Adrenal gland (tissue), 12 donors: ENCODE data around the gene KHK. TPM values are rescaled to one million over a fixed set of nuclear protein-coding genes. Genes with fewer than 3 reads are reported as not detected.

Experiments
- DNase-seq, 7 donors: peaks; one replicate each; pipeline ENCODE4 v3.0.0-alpha.2; 2019 to 2020
- H3K27ac ChIP-seq, 5 donors: fragments of 200-600 bp; sonication (generic) in 4 of 5; 1 replicate in 3 of 5; 2 replicates in 2 of 5; pipeline versions ENCODE4 v1.5.1 to v1.8.0; 2016 to 2020; ENCODE audit warnings: mild to moderate bottlenecking in 1 of 5
- H3K27me3 ChIP-seq: fragments of 200-600 bp; 2 replicates; pipeline ENCODE4 v1.8.0; 2021
- H3K36me3 ChIP-seq, 2 donors: fragments of 200-600 bp; replicated peaks in 1 of 2; 1 replicate in 1 of 2; 2 replicates in 1 of 2; pipeline versions ENCODE4 v1.5.1 to v1.8.0; 2018 to 2022
- H3K4me1 ChIP-seq, 2 donors: fragments of 200-600 bp; replicated peaks in 1 of 2; 1 replicate in 1 of 2; 2 replicates in 1 of 2; pipeline versions ENCODE4 v1.5.1 to v1.8.0; 2018 to 2021
- H3K4me3 ChIP-seq, 4 donors: fragments of 200-600 bp; sonication (generic) in 3 of 4; one replicate each; pipeline ENCODE4 v1.5.1; 2016 to 2018
- H3K9me3 ChIP-seq, 3 donors: fragments of 200-600 bp; sonication (generic) in 1 of 3; replicated peaks in 1 of 3; 1 replicate in 2 of 3; 2 replicates in 1 of 3; pipeline versions ENCODE4 v1.5.1 to v1.8.0; 2016 to 2021
- CTCF ChIP-seq, 6 experiments: fragments of 450-650 bp in 4 of 6; fragments of 200-600 bp in 2 of 6; sonication (generic) in 1 of 6; IDR thresholded peaks; 1 replicate in 5 of 6; 2 replicates in 1 of 6; pipeline versions ENCODE4 v1.5.1 to v1.8.0; 2016 to 2021; ENCODE audit warnings: antibody characterized with exemption in 6 of 6, mild to moderate bottlenecking in 2 of 6, moderate library complexity in 1 of 6
- POLR2A ChIP-seq, 2 donors: fragments of 450-650 bp; IDR thresholded peaks; one replicate each; pipeline ENCODE4 v1.6.1; 2017; ENCODE audit warnings: antibody characterized with exemption in 2 of 2, mild to moderate bottlenecking in 2 of 2, moderate library complexity in 1 of 2
- WGBS, 4 donors: extraction: QIAGEN DNeasy Blood & Tissue Kit in 2 of 4; methylation state at CpG; one replicate each; pipeline versions ENCODE4 v1.1.5 to v1.1.7; 2013 to 2017; 5-methylcytosine and 5-hydroxymethylcytosine counted together
- intact Hi-C, 2 donors: fragments of 100-400 bp; cut with DNase I; formaldehyde crosslinking; loops; one replicate each; pipeline versions ENCODE4 v1.14.1 to v1.15.0; 2022 to 2023
- polyA plus RNA-seq, 3 donors: library from polyadenylated mRNA; stranded (reverse); fragments of 200-250 nt in 2 of 3; fragments of 350-450 nt in 1 of 3; fragmentation: Illumina TruSeq in 1 of 3; extraction: RNeasy Lipid Tissue Mini Kit (QIAGEN cat#74804) in 1 of 3; gene quantifications; one replicate each; pipeline ENCODE4 v1.2.3, GENCODE V29; 2013 to 2014
- total RNA-seq, 9 donors: library from RNA; depleted of rRNA in 4 of 9; stranded (reverse); fragments of >200 nt in 4 of 9; fragments of 120-200 nt in 1 of 9; fragmentation: NEBNext Ultra II Directional in 1 of 9; extraction: Animal tissue kit (Norgen Biotek cat#: 25700) in 1 of 9; gene quantifications; one replicate each; pipeline versions ENCODE4 v1.1.0 to v1.2.4, GENCODE V29; 2013 to 2023
- donor health status: healthy with polysubstance abuse.
- donor health status: Bipolar disorder and iron deficiency.
- donor health status: DM: yes; HTN: yes; CAD: no.
- donor health status: DM: no; HTN: no; CAD: no.
- donor health status: DM: no; HTN: no; CAD: no.
- donor health status: DM: yes; HTN: yes; CAD: no.

The KHK gene
- total and polyA plus RNA-seq, 12 donors = 3.3 to 14.4 (median 6.9) TPM

GRCh38 chr2:27100036-27100435, 13.5 kb downstream of the KHK start:
- WGBS, 4 donors = 87 to 100% (median 91%) methylated on average over 2 to 10 of the region's 10 CpGs
- no peak for DNase-seq
- Histone ChIP-seq H3K27ac (no peak overlapping the region), H3K9me3 (no peaks in the 10 kb centered on the region), H3K36me3 (no peaks in the 10 kb centered on the region), H3K4me3 (no peak overlapping the region), H3K27me3 (no peaks in the 10 kb centered on the region), H3K4me1 (peaks cover 13 to 16% of the 10 kb centered on the region in 2 donors)
- TF ChIP-seq CTCF (IDR thresholded peaks at IDR 0.05) (no peak), POLR2A (IDR thresholded peaks at IDR 0.05) (no peak)
- intact Hi-C loops = loop anchor here in 1 of 2 donors (5.0 kb wide), 1 partner anchor 92 kb away; no protein-coding TSS in a partner anchor

GRCh38 chr2:27102329-27102728, 15.8 kb downstream of the KHK start:
- WGBS, 4 donors = 82 to 89% (median 86%) methylated on average over 2 to 5 of the region's 5 CpGs

GRCh38 chr2:27105981-27106380, 19.4 kb downstream of the KHK start:
- H3K9me3 ChIP-seq = no peaks in the 10 kb centered on the region
- no peak overlapping the region for H3K27ac ChIP-seq
- H3K4me1 ChIP-seq = no peaks in the 10 kb centered on the region
- H3K36me3 ChIP-seq = no peaks in the 10 kb centered on the region
- no peak overlapping the region for H3K4me3 ChIP-seq
- TF ChIP-seq POLR2A (IDR thresholded peaks at IDR 0.05) (no peak), CTCF (IDR thresholded peaks at IDR 0.05) (no peak)
- peaks cover 4% of the 10 kb centered on the region for H3K27me3 ChIP-seq
- no peak for DNase-seq
- intact Hi-C loops = no loop called here
- WGBS, 4 donors = 52 to 71% (median 64%) methylated on average over 3 of the region's 3 CpGs

More at GRCh38 chr2:27102329-27102728, 15.8 kb downstream of the KHK start:
- Histone ChIP-seq H3K27me3 (peaks cover 4% of the 10 kb centered on the region), H3K36me3 (no peaks in the 10 kb centered on the region), H3K27ac (no peak overlapping the region), H3K4me1 (no peaks in the 10 kb centered on the region), H3K4me3 (no peak overlapping the region), H3K9me3 (no peaks in the 10 kb centered on the region)
- no peak for TF ChIP-seq POLR2A (IDR thresholded peaks at IDR 0.05)
- TF ChIP-seq CTCF (IDR thresholded peaks at IDR 0.05) = no peak
- DNase-seq = no peak
- intact Hi-C loops = loop anchor here in 1 of 2 donors (5.0 kb wide), 1 partner anchor 90 kb away; no protein-coding TSS in a partner anchor

- Histone ChIP-seq H3K4me1 (no peaks in the 10 kb centered on the region), H3K36me3 (no peaks in the 10 kb centered on the region), H3K4me3 (no peak overlapping the region), H3K27me3 (peaks cover 4% of the 10 kb centered on the region), H3K27ac (no peak overlapping the region), H3K9me3 (no peaks in the 10 kb centered on the region)
- 62 to 75% (median 72%) methylated on average over 2 of the region's 2 CpGs for WGBS, 4 donors
- no peak for DNase-seq
- TF ChIP-seq POLR2A (IDR thresholded peaks at IDR 0.05) = no peak
- TF ChIP-seq CTCF (IDR thresholded peaks at IDR 0.05) = no peak
- intact Hi-C loops = no loop called here
Observed at GRCh38 chr2:27108221-27108620, 21.6 kb downstream of the KHK start.
